HCT116 (cell line): ENCODE results near the gene DNMT3A. TPM values are rescaled to one million over a fixed set of nuclear protein-coding genes. Genes with fewer than 3 reads are reported as not detected.

Experiments
- ATAC-seq: fragments of 200-7000 bp; cut with Tn5 transposase; 2 replicates; pipeline ENCODE4 v1.9.1; 2020; ENCODE audit warnings: mild to moderate bottlenecking, moderate library complexity
- BruUV-seq: library from RNA; stranded (reverse); fragments of 400-500 nt; replicated peaks from 2 replicates; lab custom pipeline; 2021; lab: Mats Ljungman, UMichigan
- CTCF ChIA-PET: fragments of 300-600 bp; sonication (Branson Sonifier 250); formaldehyde crosslinking; loops from one replicate; lab custom pipeline; 2021; ENCODE audit warnings: antibody characterized with exemption; lab: Charles Lee
- POLR2A ChIA-PET: fragments of 300-600, 350-600 bp; sonication (Branson Sonifier 250); formaldehyde crosslinking; loops from one replicate; lab custom pipeline; 2021; ENCODE audit warnings: antibody characterized with exemption; lab: Charles Lee
- RAD21 ChIA-PET, 2 experiments: fragments of 300-600 bp; sonication (Branson Sonifier 250); formaldehyde crosslinking; loops; one replicate each; lab custom pipeline; 2023; ENCODE audit warnings: low total read pairs in 2 of 2; ENCODE audit not compliant: uncharacterized antibody in 2 of 2, unreplicated experiment in 2 of 2, low non-redundant PET in 1 of 2; lab: Charles Lee
- DNase-seq: peaks from one replicate; pipeline ENCODE4 v3.0.0-alpha.2; 2010; ENCODE audit warnings: low read depth, low spot score
- H2AFZ ChIP-seq: fragments of 200-600 bp; shearing (Covaris generic), sonication (generic); 2 replicates; pipeline ENCODE4 v1.6.1; 2017; ENCODE audit warnings: low read depth, mixed run types, mixed read lengths, antibody characterized with exemption, low read length; ENCODE audit not compliant: poor library complexity, severe bottlenecking
- H3K27ac ChIP-seq: 2 replicates; pipeline ENCODE4 v1.5.1; 2012; ENCODE audit warnings: low read depth, low read length
- H3K27me3 ChIP-seq: fragments of 200-600 bp; sonication (generic); 2 replicates; pipeline ENCODE4 v1.6.1; 2016; ENCODE audit warnings: mixed run types, low read length, mixed read lengths; ENCODE audit not compliant: insufficient read depth
- H3K36me3 ChIP-seq, 2 experiments: fragments of 200-500 bp in 1 of 2; fragments of 200-600 bp in 1 of 2; sonication (Bioruptor generic) in 1 of 2; sonication (generic) in 1 of 2; 2 replicates each; pipeline versions ENCODE4 v1.5.1 to v1.6.1; 2014 to 2016; ENCODE audit warnings: low read length in 2 of 2, inconsistent platforms in 1 of 2, mixed read lengths in 1 of 2, mixed run types in 1 of 2; ENCODE audit not compliant: insufficient read depth in 2 of 2, control insufficient read depth in 1 of 2
- H3K4me1 ChIP-seq, 2 experiments: fragments of 200-600 bp in 1 of 2; sonication (generic) in 1 of 2; 2 replicates each; pipeline versions ENCODE4 v1.5.1 to v1.6.1; 2012 to 2017; ENCODE audit warnings: low read length in 2 of 2, inconsistent platforms in 1 of 2, mild to moderate bottlenecking in 1 of 2, mixed read lengths in 1 of 2, mixed run types in 1 of 2, moderate library complexity in 1 of 2; ENCODE audit not compliant: insufficient read depth in 2 of 2, control insufficient read depth in 1 of 2
- H3K4me2 ChIP-seq: fragments of 200-600 bp; sonication (generic); 2 replicates; pipeline ENCODE4 v1.6.1; 2017; ENCODE audit warnings: mixed run types, low read length, mixed read lengths
- H3K4me3 ChIP-seq, 2 experiments: fragments of 200-600 bp in 1 of 2; sonication (generic) in 1 of 2; replicated peaks in 1 of 2; 2 replicates each; pipeline ENCODE4 v1.5.1; 2011 to 2016; ENCODE audit warnings: low read length in 2 of 2, control low read depth in 1 of 2, low read depth in 1 of 2, mild to moderate bottlenecking in 1 of 2, mixed read lengths in 1 of 2, mixed run types in 1 of 2
- H3K79me2 ChIP-seq: fragments of 200-600 bp; sonication (generic); 2 replicates; pipeline ENCODE4 v1.6.1; 2017; ENCODE audit warnings: mild to moderate bottlenecking, mixed run types, low read length, moderate library complexity, mixed read lengths; ENCODE audit not compliant: insufficient read depth
- H3K9ac ChIP-seq: fragments of 200-600 bp; sonication (generic); 2 replicates; pipeline ENCODE4 v1.6.1; 2016; ENCODE audit warnings: low read length, mixed read lengths
- H3K9me2 ChIP-seq: fragments of 200-600 bp; sonication (generic), shearing (Covaris generic); 2 replicates; pipeline ENCODE4 v1.6.1; 2017; ENCODE audit warnings: mixed run types, mild to moderate bottlenecking, moderate library complexity; ENCODE audit not compliant: insufficient read depth
- H3K9me3 ChIP-seq, 2 experiments: fragments of 200-500 bp in 1 of 2; fragments of 200-600 bp in 1 of 2; sonication (Bioruptor generic) in 1 of 2; sonication (generic) in 1 of 2; 2 replicates each; pipeline ENCODE4 v1.6.1; 2014 to 2017; ENCODE audit warnings: low read length in 2 of 2, mixed read lengths in 2 of 2, inconsistent platforms in 1 of 2, low read depth in 1 of 2, mild to moderate bottlenecking in 1 of 2, mixed run types in 1 of 2, moderate library complexity in 1 of 2; ENCODE audit not compliant: control insufficient read depth in 1 of 2, insufficient read depth in 1 of 2
- H4K20me1 ChIP-seq: fragments of 200-600 bp; sonication (generic), shearing (Covaris generic); 2 replicates; pipeline ENCODE4 v1.6.1; 2017; ENCODE audit warnings: mixed run types, mild to moderate bottlenecking, moderate library complexity; ENCODE audit not compliant: insufficient read depth
- ATF3 ChIP-seq: IDR thresholded peaks from 2 replicates; pipeline ENCODE4 v1.6.1; 2012
- CEBPB ChIP-seq: IDR thresholded peaks from 2 replicates; pipeline ENCODE4 v1.6.1; 2012; ENCODE audit warnings: low read depth
- ELF1 ChIP-seq: IDR thresholded peaks from 2 replicates; pipeline ENCODE4 v1.6.1; 2012; ENCODE audit warnings: low read depth, borderline replicate concordance
- EZH2 ChIP-seq: fragments of 200-600 bp; sonication (generic); IDR thresholded peaks from 2 replicates; pipeline ENCODE4 v1.6.1; 2017; ENCODE audit warnings: antibody characterized with exemption, mixed run types
- EZH2phosphoT487 ChIP-seq: fragments of 200-600 bp; IDR thresholded peaks from 2 replicates; pipeline ENCODE4 v1.6.1; 2018; ENCODE audit warnings: antibody characterized with exemption, borderline replicate concordance
- FOSL1 ChIP-seq: IDR thresholded peaks from 2 replicates; pipeline ENCODE4 v1.6.1; 2012; ENCODE audit warnings: low read depth
- MAX ChIP-seq: IDR thresholded peaks from 2 replicates; pipeline ENCODE4 v1.6.1; 2012
- POLR2A ChIP-seq: IDR thresholded peaks from 2 replicates; pipeline ENCODE4 v1.7.0; 2011; ENCODE audit warnings: borderline replicate concordance; ENCODE audit not compliant: insufficient read depth, insufficient read length; ENCODE audit errors: extremely low read depth
- POLR2AphosphoS5 ChIP-seq: IDR thresholded peaks from 2 replicates; pipeline ENCODE4 v1.6.1; 2011; ENCODE audit warnings: mild to moderate bottlenecking, low read depth, low read length, moderate library complexity
- RAD21 ChIP-seq: IDR thresholded peaks from 2 replicates; pipeline ENCODE4 v1.6.1; 2012; ENCODE audit warnings: low read depth, mild to moderate bottlenecking
- SIN3A ChIP-seq: IDR thresholded peaks from 2 replicates; pipeline ENCODE4 v1.6.1; 2012; ENCODE audit warnings: low read depth
- SP1 ChIP-seq: IDR thresholded peaks from 2 replicates; pipeline ENCODE4 v1.6.1; 2012; ENCODE audit warnings: low read depth
- SRF ChIP-seq: IDR thresholded peaks from 2 replicates; pipeline ENCODE4 v1.6.1; 2012; ENCODE audit warnings: low read depth
- TCF7L2 ChIP-seq: IDR thresholded peaks from 2 replicates; pipeline ENCODE4 v1.7.0; 2011; ENCODE audit warnings: borderline replicate concordance, inconsistent platforms; ENCODE audit not compliant: insufficient read depth, insufficient read length; ENCODE audit errors: extremely low read depth
- ZBTB33 ChIP-seq: IDR thresholded peaks from 2 replicates; pipeline ENCODE4 v1.6.1; 2011; ENCODE audit warnings: mild to moderate bottlenecking, low read length, moderate library complexity; ENCODE audit not compliant: insufficient replicate concordance; ENCODE audit errors: extremely low read depth
- ZFX ChIP-seq: fragments of 450-650 bp; IDR thresholded peaks from 2 replicates; pipeline ENCODE4 v1.6.1; 2017
- ZNF274 ChIP-seq: fragments of 200-500 bp; sonication (Bioruptor generic); IDR thresholded peaks from 2 replicates; pipeline ENCODE4 v1.6.1; 2014; ENCODE audit warnings: mild to moderate bottlenecking, low read depth, low read length, inconsistent platforms
- intact Hi-C: fragments of 100-400 bp; cut with micrococcal nuclease; formaldehyde crosslinking; loops from 2 replicates; pipeline ENCODE4 v1.10.0; 2022
- total RNA-seq: library from RNA; stranded (reverse); gene quantifications from one replicate; pipeline ENCODE4 v1.2.1, GENCODE V29; 2021; ENCODE audit not compliant: unreplicated experiment
- TF ChIP-seq, protein P1 (sequence below), 3 experiments: fragments of 200-600 bp in 1 of 3; sonication (generic) in 1 of 3; IDR thresholded peaks in 2 of 3; conservative IDR thresholded peaks in 1 of 3; 2 replicates each; pipeline ENCODE4 v1.5.1; 2012 to 2017; ENCODE audit warnings: low read depth in 2 of 3, low read length in 2 of 3, antibody characterized with exemption in 1 of 3, borderline replicate concordance in 1 of 3, control low read depth in 1 of 3, mild to moderate bottlenecking in 1 of 3, mixed read lengths in 1 of 3, mixed run types in 1 of 3, moderate library complexity in 1 of 3; ENCODE audit not compliant: insufficient read depth in 1 of 3
- TF ChIP-seq, protein P2 (sequence below): IDR thresholded peaks from 2 replicates; pipeline ENCODE4 v1.6.1; 2012; ENCODE audit warnings: low read depth

Gene DNMT3A
- total RNA-seq, 1 experiment from 2014 or later, result 14.3 TPM

DNA sequence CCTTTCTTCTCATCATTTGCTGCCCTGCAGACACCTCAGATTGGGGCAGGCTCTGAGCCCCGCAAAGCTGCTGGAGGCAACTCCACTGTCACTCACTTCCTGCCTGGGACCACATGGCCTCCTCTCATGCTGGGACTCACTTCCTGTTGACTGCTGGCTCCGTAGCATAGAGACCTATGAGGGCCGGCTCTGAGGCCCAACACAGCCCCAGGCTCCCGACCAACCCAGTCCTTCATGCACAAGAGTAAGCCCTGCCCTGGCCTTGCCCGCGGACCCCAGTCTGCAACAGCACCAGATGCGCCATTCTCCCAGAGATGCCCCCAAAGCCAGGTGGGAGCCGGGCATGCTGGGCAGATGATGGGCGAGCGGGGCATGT is 55.7 kb downstream of the DNMT3A start:
- Histone ChIP-seq H3K9me2 (no peaks in the 10 kb centered on the region), H3K4me2 (no peak overlapping the region), H3K9me3 (no peaks in the 10 kb centered on the region), H3K27me3 (no peaks in the 10 kb centered on the region), H2AFZ (no peak overlapping the region), H3K4me1 (no peaks in the 10 kb centered on the region), H3K27ac (no peak overlapping the region), H3K79me2 (no peaks in the 10 kb centered on the region), H3K9ac (no peak overlapping the region), H3K4me3 (no peak overlapping the region), H4K20me1 (no peaks in the 10 kb centered on the region), H3K36me3 (no peaks in the 10 kb centered on the region)
- TF ChIP-seq, protein P1, sequence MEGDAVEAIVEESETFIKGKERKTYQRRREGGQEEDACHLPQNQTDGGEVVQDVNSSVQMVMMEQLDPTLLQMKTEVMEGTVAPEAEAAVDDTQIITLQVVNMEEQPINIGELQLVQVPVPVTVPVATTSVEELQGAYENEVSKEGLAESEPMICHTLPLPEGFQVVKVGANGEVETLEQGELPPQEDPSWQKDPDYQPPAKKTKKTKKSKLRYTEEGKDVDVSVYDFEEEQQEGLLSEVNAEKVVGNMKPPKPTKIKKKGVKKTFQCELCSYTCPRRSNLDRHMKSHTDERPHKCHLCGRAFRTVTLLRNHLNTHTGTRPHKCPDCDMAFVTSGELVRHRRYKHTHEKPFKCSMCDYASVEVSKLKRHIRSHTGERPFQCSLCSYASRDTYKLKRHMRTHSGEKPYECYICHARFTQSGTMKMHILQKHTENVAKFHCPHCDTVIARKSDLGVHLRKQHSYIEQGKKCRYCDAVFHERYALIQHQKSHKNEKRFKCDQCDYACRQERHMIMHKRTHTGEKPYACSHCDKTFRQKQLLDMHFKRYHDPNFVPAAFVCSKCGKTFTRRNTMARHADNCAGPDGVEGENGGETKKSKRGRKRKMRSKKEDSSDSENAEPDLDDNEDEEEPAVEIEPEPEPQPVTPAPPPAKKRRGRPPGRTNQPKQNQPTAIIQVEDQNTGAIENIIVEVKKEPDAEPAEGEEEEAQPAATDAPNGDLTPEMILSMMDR (IDR thresholded peaks at IDR 0.05 in 2 of 3, conservative IDR thresholded peaks at IDR 0.05 in 1 of 3; ENCODE audit: borderline replicate concordance in 1 of 3, insufficient read depth in 1 of 3, low read depth in 2 of 3, low read length in 2 of 3), result no peak
- no peak for TF ChIP-seq ZNF274
- no peak for TF ChIP-seq EZH2
- TF ChIP-seq EZH2phosphoT487, result no peak
- no peak for TF ChIP-seq MAX
- no peak for TF ChIP-seq SRF
- no peak for TF ChIP-seq SP1
- no peak for TF ChIP-seq TCF7L2
- no peak for TF ChIP-seq ZFX
- TF ChIP-seq POLR2AphosphoS5, result no peak
- TF ChIP-seq, protein P2, sequence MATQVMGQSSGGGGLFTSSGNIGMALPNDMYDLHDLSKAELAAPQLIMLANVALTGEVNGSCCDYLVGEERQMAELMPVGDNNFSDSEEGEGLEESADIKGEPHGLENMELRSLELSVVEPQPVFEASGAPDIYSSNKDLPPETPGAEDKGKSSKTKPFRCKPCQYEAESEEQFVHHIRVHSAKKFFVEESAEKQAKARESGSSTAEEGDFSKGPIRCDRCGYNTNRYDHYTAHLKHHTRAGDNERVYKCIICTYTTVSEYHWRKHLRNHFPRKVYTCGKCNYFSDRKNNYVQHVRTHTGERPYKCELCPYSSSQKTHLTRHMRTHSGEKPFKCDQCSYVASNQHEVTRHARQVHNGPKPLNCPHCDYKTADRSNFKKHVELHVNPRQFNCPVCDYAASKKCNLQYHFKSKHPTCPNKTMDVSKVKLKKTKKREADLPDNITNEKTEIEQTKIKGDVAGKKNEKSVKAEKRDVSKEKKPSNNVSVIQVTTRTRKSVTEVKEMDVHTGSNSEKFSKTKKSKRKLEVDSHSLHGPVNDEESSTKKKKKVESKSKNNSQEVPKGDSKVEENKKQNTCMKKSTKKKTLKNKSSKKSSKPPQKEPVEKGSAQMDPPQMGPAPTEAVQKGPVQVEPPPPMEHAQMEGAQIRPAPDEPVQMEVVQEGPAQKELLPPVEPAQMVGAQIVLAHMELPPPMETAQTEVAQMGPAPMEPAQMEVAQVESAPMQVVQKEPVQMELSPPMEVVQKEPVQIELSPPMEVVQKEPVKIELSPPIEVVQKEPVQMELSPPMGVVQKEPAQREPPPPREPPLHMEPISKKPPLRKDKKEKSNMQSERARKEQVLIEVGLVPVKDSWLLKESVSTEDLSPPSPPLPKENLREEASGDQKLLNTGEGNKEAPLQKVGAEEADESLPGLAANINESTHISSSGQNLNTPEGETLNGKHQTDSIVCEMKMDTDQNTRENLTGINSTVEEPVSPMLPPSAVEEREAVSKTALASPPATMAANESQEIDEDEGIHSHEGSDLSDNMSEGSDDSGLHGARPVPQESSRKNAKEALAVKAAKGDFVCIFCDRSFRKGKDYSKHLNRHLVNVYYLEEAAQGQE, result no peak
- TF ChIP-seq RAD21, result no peak
- TF ChIP-seq ATF3, result no peak
- no peak for TF ChIP-seq ELF1
- no peak for TF ChIP-seq CEBPB
- no peak for TF ChIP-seq POLR2A
- TF ChIP-seq SIN3A, result no peak
- no peak for TF ChIP-seq ZBTB33
- TF ChIP-seq FOSL1, result no peak
- DNase-seq, result no peak
- ChIA-PET RAD21 (no interaction called here), POLR2A (no interaction called here), CTCF (no interaction called here)
- intact Hi-C loops, result no loop called here
- BruUV-seq, result no TSS peak
- ATAC-seq, result no peak
